ENCODE results near the gene CNBD2. TPM values are rescaled to one million over a fixed set of nuclear protein-coding genes. Genes with fewer than 3 reads are reported as not detected.
"Not testable (repeated sequence)": the region's sequence is repeated elsewhere in the genome, so short reads cannot be mapped to it uniquely, and the experiment has no call there.

CNBD2 gene
- polyA plus RNA-seq, 3 donors = 8.0 to 11.3 (median 9.3) TPM

DNA sequence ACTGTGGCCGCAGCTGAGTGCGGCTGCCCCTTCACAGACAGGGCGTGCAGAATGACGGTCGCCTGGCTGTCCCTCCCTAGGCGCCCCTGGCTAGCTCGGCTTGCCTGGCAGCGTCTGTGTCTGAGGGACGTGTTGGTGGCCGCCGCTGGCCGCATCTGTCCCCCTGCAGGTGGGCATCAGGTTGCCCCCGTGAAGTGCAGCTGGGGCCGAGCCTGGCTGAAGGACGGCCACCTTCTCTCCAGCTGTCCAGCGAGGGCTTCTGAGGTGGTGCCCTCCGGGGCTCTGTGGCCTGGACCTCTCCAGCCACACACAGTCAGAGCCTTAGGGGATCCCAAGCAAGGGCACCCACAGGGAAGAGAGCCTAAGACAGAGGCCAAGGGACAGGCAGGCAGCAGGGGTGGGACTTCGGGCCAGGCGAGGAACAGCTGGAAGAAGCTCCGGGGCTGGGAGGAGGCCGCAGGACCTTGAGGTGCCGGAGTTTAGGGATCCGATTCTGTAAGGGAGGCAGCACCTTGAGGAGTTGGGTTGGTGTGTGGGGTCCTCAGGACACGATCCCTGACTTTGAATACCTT lies 97.1 kb downstream of the CNBD2 start:
- intact Hi-C loops (cut with micrococcal nuclease) = loop anchor here in 1 of 2 donors (10.0 kb wide), 2 partner anchors 71 to 111 kb away; partner anchors contain the start of gene SCAND1
- H3K36me3 Mint-ChIP-seq = no peaks in the 10 kb centered on the region
- H3K36me3 ChIP-seq (replicated peaks in 1 of 2; ENCODE audit: control insufficient read depth in 1 of 2, insufficient read depth in 2 of 2, low read length in 2 of 2) = no peaks in the 10 kb centered on the region
- H3K4me2 ChIP-seq (replicated peaks; ENCODE audit: extremely low read depth, low read length, poor library complexity, severe bottlenecking) = peak overlapping the region; percentile 98
- DNase-seq = no peak
- peaks cover 7 to 14% (median 8%) of the 10 kb centered on the region in 3 donors for H3K27me3 Mint-ChIP-seq (ENCODE audit: low read depth in 3 of 3)
- peak overlapping the region; percentile 68 to 80 for H3K27ac ChIP-seq (ENCODE audit: low read depth in 1 of 2, low read length in 2 of 2)
- H3K9ac ChIP-seq (ENCODE audit: insufficient read depth, low read length, poor library complexity, severe bottlenecking) = peak overlapping the region; percentile 70
- TF ChIP-seq, protein P1, sequence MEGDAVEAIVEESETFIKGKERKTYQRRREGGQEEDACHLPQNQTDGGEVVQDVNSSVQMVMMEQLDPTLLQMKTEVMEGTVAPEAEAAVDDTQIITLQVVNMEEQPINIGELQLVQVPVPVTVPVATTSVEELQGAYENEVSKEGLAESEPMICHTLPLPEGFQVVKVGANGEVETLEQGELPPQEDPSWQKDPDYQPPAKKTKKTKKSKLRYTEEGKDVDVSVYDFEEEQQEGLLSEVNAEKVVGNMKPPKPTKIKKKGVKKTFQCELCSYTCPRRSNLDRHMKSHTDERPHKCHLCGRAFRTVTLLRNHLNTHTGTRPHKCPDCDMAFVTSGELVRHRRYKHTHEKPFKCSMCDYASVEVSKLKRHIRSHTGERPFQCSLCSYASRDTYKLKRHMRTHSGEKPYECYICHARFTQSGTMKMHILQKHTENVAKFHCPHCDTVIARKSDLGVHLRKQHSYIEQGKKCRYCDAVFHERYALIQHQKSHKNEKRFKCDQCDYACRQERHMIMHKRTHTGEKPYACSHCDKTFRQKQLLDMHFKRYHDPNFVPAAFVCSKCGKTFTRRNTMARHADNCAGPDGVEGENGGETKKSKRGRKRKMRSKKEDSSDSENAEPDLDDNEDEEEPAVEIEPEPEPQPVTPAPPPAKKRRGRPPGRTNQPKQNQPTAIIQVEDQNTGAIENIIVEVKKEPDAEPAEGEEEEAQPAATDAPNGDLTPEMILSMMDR (IDR thresholded peaks at IDR 0.05) = no peak
- peaks cover 0 to 5% of the 10 kb centered on the region in 2 donors for H3K27me3 ChIP-seq (ENCODE audit: control insufficient read depth in 2 of 2, insufficient read depth in 2 of 2, low read length in 2 of 2)
- peak overlapping the region; percentile 51 to 85 (median 67) for H3K4me3 ChIP-seq (replicated peaks in 1 of 3; ENCODE audit: low read depth in 2 of 3, low read length in 3 of 3)
- peak overlapping the region; percentile 83 to 92 for H3K4me3 Mint-ChIP-seq
- peaks cover 0 to 6% of the 10 kb centered on the region in 2 donors for H3K9me3 ChIP-seq (replicated peaks in 1 of 2; ENCODE audit: control insufficient read depth in 1 of 2, insufficient read depth in 1 of 2, low read length in 2 of 2)
- H3K4me1 ChIP-seq (ENCODE audit: control insufficient read depth in 1 of 2, insufficient read depth in 2 of 2, low read length in 2 of 2) = peaks cover 16 to 17% of the 10 kb centered on the region in 2 donors
- peak overlapping the region; percentile 98 for H2AFZ ChIP-seq (ENCODE audit: insufficient read depth, low read depth, low read length, poor library complexity, severe bottlenecking)
- no peaks in the 10 kb centered on the region for H3K79me2 ChIP-seq (ENCODE audit: insufficient read depth, low read length)
- peaks cover 2 to 12% (median 5%) of the 10 kb centered on the region in 7 donors for H3K9me3 Mint-ChIP-seq
- H3K4me1 Mint-ChIP-seq = peaks cover 15% of the 10 kb centered on the region
- 64% methylated on average over 24 of the region's 24 CpGs for WGBS (ENCODE audit: insufficient coverage)
- no peaks in the 10 kb centered on the region for H4K20me1 ChIP-seq (ENCODE audit: insufficient read depth, low read length)
- H3K27ac Mint-ChIP-seq = peak overlapping the region in 5 of 7 donors; percentile 57 to 91 (median 85)

DNA sequence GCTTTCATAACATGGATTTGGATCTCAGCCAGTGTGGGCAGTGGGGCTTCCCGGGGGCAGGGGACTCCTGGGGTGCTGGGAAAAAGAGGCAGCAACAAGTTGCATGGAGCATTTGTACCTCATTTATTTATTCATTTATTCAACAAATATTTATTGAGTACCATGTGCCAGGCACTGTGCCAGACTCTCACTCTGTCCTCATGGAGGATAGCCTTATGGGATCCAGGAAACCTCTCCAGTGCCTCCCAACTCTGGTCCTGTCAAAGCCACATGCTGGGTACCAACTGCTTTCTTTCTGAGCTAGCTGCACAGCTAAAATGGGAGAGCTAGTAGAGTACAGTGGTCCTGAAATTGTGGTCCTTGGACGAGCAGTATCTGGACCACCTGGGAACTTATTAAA lies 98.4 kb downstream of the CNBD2 start:
- Histone ChIP-seq H2AFZ (ENCODE audit: insufficient read depth, low read depth, low read length, poor library complexity, severe bottlenecking) (no peak overlapping the region), H3K4me3 (replicated peaks in 1 of 3; ENCODE audit: low read depth in 2 of 3, low read length in 3 of 3) (no peak overlapping the region), H3K4me1 (ENCODE audit: control insufficient read depth in 1 of 2, insufficient read depth in 2 of 2, low read length in 2 of 2) (peaks cover 16 to 17% of the 10 kb centered on the region in 2 donors), H3K9me3 (replicated peaks in 1 of 2; ENCODE audit: control insufficient read depth in 1 of 2, insufficient read depth in 1 of 2, low read length in 2 of 2) (peaks cover 0 to 2% of the 10 kb centered on the region in 2 donors), H4K20me1 (ENCODE audit: insufficient read depth, low read length) (no peaks in the 10 kb centered on the region), H3K27ac (ENCODE audit: low read depth in 1 of 2, low read length in 2 of 2) (no peak overlapping the region), H3K4me2 (replicated peaks; ENCODE audit: extremely low read depth, low read length, poor library complexity, severe bottlenecking) (no peak overlapping the region), H3K79me2 (ENCODE audit: insufficient read depth, low read length) (no peaks in the 10 kb centered on the region), H3K9ac (ENCODE audit: insufficient read depth, low read length, poor library complexity, severe bottlenecking) (no peak overlapping the region), H3K36me3 (replicated peaks in 1 of 2; ENCODE audit: control insufficient read depth in 1 of 2, insufficient read depth in 2 of 2, low read length in 2 of 2) (no peaks in the 10 kb centered on the region), H3K27me3 (ENCODE audit: control insufficient read depth in 2 of 2, insufficient read depth in 2 of 2, low read length in 2 of 2) (peaks cover 0 to 5% of the 10 kb centered on the region in 2 donors)
- intact Hi-C loops (cut with micrococcal nuclease) = loop anchor here in 1 of 2 donors (10.0 kb wide), 2 partner anchors 72 to 112 kb away; partner anchors contain the start of gene SCAND1
- H3K36me3 Mint-ChIP-seq = no peaks in the 10 kb centered on the region
- DNase-seq = no peak
- TF ChIP-seq, protein P1 (IDR thresholded peaks at IDR 0.05) = no peak
- H3K27ac Mint-ChIP-seq = no peak overlapping the region
- peaks cover 15% of the 10 kb centered on the region for H3K4me1 Mint-ChIP-seq
- H3K27me3 Mint-ChIP-seq (ENCODE audit: low read depth in 3 of 3) = peaks cover 7 to 14% (median 9%) of the 10 kb centered on the region in 3 donors
- peaks cover 2 to 6% (median 3%) of the 10 kb centered on the region in 7 donors for H3K9me3 Mint-ChIP-seq
- H3K4me3 Mint-ChIP-seq = no peak overlapping the region
- WGBS (ENCODE audit: insufficient coverage) = no CpG with 5 or more reads among the region's 2 CpGs

DNA sequence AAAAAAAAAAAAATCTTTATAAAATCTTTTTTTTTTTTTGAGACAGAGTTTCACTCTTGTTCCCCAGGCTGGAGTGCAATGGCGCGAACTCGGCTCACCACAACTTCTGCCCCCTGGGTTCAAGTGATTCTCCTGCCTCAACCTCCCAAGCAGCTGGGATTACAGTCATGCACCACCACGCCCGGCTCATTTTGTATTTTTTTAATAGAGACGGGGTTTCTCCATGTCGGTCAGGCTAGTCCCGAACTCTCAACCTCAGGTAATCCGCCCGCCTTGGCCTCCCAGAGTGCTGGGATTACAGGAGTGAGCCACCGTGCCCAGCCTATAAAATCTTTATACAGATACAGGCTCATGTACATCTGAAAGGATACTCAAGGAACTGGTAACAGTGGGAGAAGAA lies 100.1 kb downstream of the CNBD2 start:
- not testable (repeated sequence) for H3K36me3 Mint-ChIP-seq; H3K27ac ChIP-seq (ENCODE audit: low read depth in 1 of 2, low read length in 2 of 2); H3K9me3 ChIP-seq (replicated peaks in 1 of 2; ENCODE audit: control insufficient read depth in 1 of 2, insufficient read depth in 1 of 2, low read length in 2 of 2); H3K4me3 Mint-ChIP-seq; H3K9me3 Mint-ChIP-seq; H3K4me3 ChIP-seq (replicated peaks in 1 of 3; ENCODE audit: low read depth in 2 of 3, low read length in 3 of 3); H3K9ac ChIP-seq (ENCODE audit: insufficient read depth, low read length, poor library complexity, severe bottlenecking); H4K20me1 ChIP-seq (ENCODE audit: insufficient read depth, low read length); H3K4me2 ChIP-seq (replicated peaks; ENCODE audit: extremely low read depth, low read length, poor library complexity, severe bottlenecking); H3K27ac Mint-ChIP-seq; H3K79me2 ChIP-seq (ENCODE audit: insufficient read depth, low read length); H3K27me3 ChIP-seq (ENCODE audit: control insufficient read depth in 2 of 2, insufficient read depth in 2 of 2, low read length in 2 of 2); H2AFZ ChIP-seq (ENCODE audit: insufficient read depth, low read depth, low read length, poor library complexity, severe bottlenecking); H3K36me3 ChIP-seq (replicated peaks in 1 of 2; ENCODE audit: control insufficient read depth in 1 of 2, insufficient read depth in 2 of 2, low read length in 2 of 2); DNase-seq
- WGBS (ENCODE audit: insufficient coverage) = no CpG with 5 or more reads among the region's 11 CpGs
- H3K4me1 ChIP-seq (ENCODE audit: control insufficient read depth in 1 of 2, insufficient read depth in 2 of 2, low read length in 2 of 2) = peaks cover 16 to 17% of the 10 kb centered on the region in 2 donors
- Mint-ChIP-seq H3K4me1 (peaks cover 15% of the 10 kb centered on the region), H3K27me3 (ENCODE audit: low read depth in 3 of 3) (peaks cover 8 to 12% (median 9%) of the 10 kb centered on the region in 3 donors)
- intact Hi-C loops (cut with micrococcal nuclease) = loop anchor here in 1 of 2 donors (10.0 kb wide), 2 partner anchors 74 to 114 kb away; partner anchors contain the start of gene SCAND1

Data from CD14-positive monocyte (primary cell).